GM23338 (cell line): ENCODE results near the gene TAGLN. TPM values are rescaled to one million over a fixed set of nuclear protein-coding genes. Genes with fewer than 3 reads are reported as not detected.

Source experiments
- ATAC-seq: fragments of 200-7000 bp; cut with Tn5 transposase; 3 replicates; pipeline ENCODE4 v1.9.1; 2020
- DNase-seq: peaks from one replicate; pipeline ENCODE4 v3.0.0-alpha.2; 2015; ENCODE audit warnings: low spot score
- H2AFZ ChIP-seq: fragments of 200-600 bp; sonication (generic); 2 replicates; pipeline ENCODE4 v1.8.0; 2016; ENCODE audit warnings: antibody characterized with exemption, mild to moderate bottlenecking, moderate library complexity
- H3F3A ChIP-seq: fragments of 200-600 bp; sonication (generic); replicated peaks from 2 replicates; pipeline ENCODE4 v1.8.0; 2017; ENCODE audit warnings: antibody characterized with exemption, mixed run types, low read depth
- H3K27ac ChIP-seq: fragments of 200-600 bp; sonication (generic); 2 replicates; pipeline ENCODE4 v1.6.1; 2016; ENCODE audit warnings: low read depth
- H3K27me3 ChIP-seq: fragments of 200-600 bp; sonication (generic); 2 replicates; pipeline ENCODE4 v1.8.0; 2016; ENCODE audit warnings: mild to moderate bottlenecking, mixed run types, moderate library complexity; ENCODE audit not compliant: insufficient read depth
- H3K36me3 ChIP-seq: fragments of 200-600 bp; sonication (generic); 2 replicates; pipeline ENCODE4 v1.8.0; 2016; ENCODE audit warnings: mild to moderate bottlenecking; ENCODE audit not compliant: insufficient read depth
- H3K4me1 ChIP-seq: fragments of 200-600 bp; sonication (generic); 2 replicates; pipeline ENCODE4 v1.8.0; 2016; ENCODE audit warnings: mild to moderate bottlenecking, moderate library complexity; ENCODE audit not compliant: insufficient read depth
- H3K4me2 ChIP-seq: fragments of 200-600 bp; sonication (generic); 2 replicates; pipeline ENCODE4 v1.7.1; 2017; ENCODE audit warnings: mixed run types
- H3K4me3 ChIP-seq: fragments of 200-600 bp; sonication (generic); 2 replicates; pipeline ENCODE4 v1.6.1; 2016; ENCODE audit warnings: mixed run types
- H3K79me2 ChIP-seq: fragments of 200-600 bp; sonication (generic); replicated peaks from 2 replicates; pipeline ENCODE4 v1.8.0; 2017; ENCODE audit warnings: mild to moderate bottlenecking; ENCODE audit not compliant: insufficient read depth
- H3K9me2 ChIP-seq: fragments of 200-600 bp; sonication (generic); 2 replicates; pipeline ENCODE4 v1.8.0; 2017; ENCODE audit not compliant: insufficient read depth
- H4K20me1 ChIP-seq: fragments of 200-600 bp; sonication (generic); replicated peaks from 2 replicates; pipeline ENCODE4 v1.8.0; 2017; ENCODE audit warnings: mild to moderate bottlenecking; ENCODE audit not compliant: insufficient read depth
- H3K27ac Mint-ChIP-seq: 2 replicates; pipeline ENCODE4 v1.8.0; 2020; ENCODE audit warnings: inconsistent platforms, mild to moderate bottlenecking, moderate library complexity, mixed read lengths
- H3K27me3 Mint-ChIP-seq: 3 replicates; pipeline ENCODE4 v1.8.0; 2022; ENCODE audit warnings: low read depth, mild to moderate bottlenecking, moderate library complexity, mixed read lengths, inconsistent platforms; ENCODE audit not compliant: insufficient read depth, poor library complexity
- H3K36me3 Mint-ChIP-seq: 3 replicates; pipeline ENCODE4 v1.8.0; 2021; ENCODE audit warnings: low read depth, mild to moderate bottlenecking, inconsistent platforms, moderate library complexity, mixed read lengths
- H3K4me1 Mint-ChIP-seq: 3 replicates; pipeline ENCODE4 v1.8.0; 2020; ENCODE audit warnings: mild to moderate bottlenecking, inconsistent platforms, mixed read lengths
- H3K4me3 Mint-ChIP-seq: 3 replicates; pipeline ENCODE4 v1.8.0; 2021; ENCODE audit warnings: moderate library complexity, mild to moderate bottlenecking, inconsistent platforms, mixed read lengths
- H3K9me3 Mint-ChIP-seq: 3 replicates; pipeline ENCODE4 v1.8.0; 2020; ENCODE audit warnings: moderate library complexity, mild to moderate bottlenecking, inconsistent platforms, mixed read lengths
- CREB1 ChIP-seq: fragments of 250-450 bp; sonication (Bioruptor Pico); IDR thresholded peaks from 2 replicates; pipeline ENCODE4 v1.5.0; 2020; ENCODE audit warnings: low read depth, mild to moderate bottlenecking, moderate library complexity
- ETS1 ChIP-seq: IDR thresholded peaks from 2 replicates; pipeline ENCODE4 v1.6.1; 2016; ENCODE audit warnings: antibody characterized with exemption
- EZH2 ChIP-seq: fragments of 200-600 bp; sonication (generic); IDR thresholded peaks from one replicate; pipeline ENCODE4 v1.8.0; 2017; ENCODE audit warnings: antibody characterized with exemption, mild to moderate bottlenecking, low read depth; ENCODE audit not compliant: unreplicated experiment
- NANOG ChIP-seq: IDR thresholded peaks from 2 replicates; pipeline ENCODE4 v1.6.1; 2016; ENCODE audit warnings: antibody characterized with exemption, borderline replicate concordance
- REST ChIP-seq: IDR thresholded peaks from one replicate; pipeline ENCODE4 v1.6.1; 2018; ENCODE audit warnings: antibody characterized with exemption; ENCODE audit not compliant: unreplicated experiment
- STAT1 ChIP-seq: IDR thresholded peaks from one replicate; pipeline ENCODE4 v1.6.1; 2016; ENCODE audit warnings: antibody characterized with exemption; ENCODE audit not compliant: unreplicated experiment
- ZNF331 ChIP-seq: fragments of 250-450 bp; sonication (Bioruptor Pico); IDR thresholded peaks from 2 replicates; pipeline ENCODE4 v1.5.0; 2020; ENCODE audit warnings: low read depth, mild to moderate bottlenecking, moderate library complexity
- ZNF462 ChIP-seq: fragments of 250-450 bp; sonication (Bioruptor Pico); IDR thresholded peaks from 2 replicates; pipeline ENCODE4 v1.5.0; 2020; ENCODE audit warnings: mild to moderate bottlenecking, moderate library complexity
- polyA plus RNA-seq: library from polyadenylated mRNA; unstranded; fragments of >200 nt; fragmentation: Nextera tagmentation; extraction: Ambion mirVana; gene quantifications from 2 replicates; pipeline ENCODE4 v1.2.1, GENCODE V29; 2016
- total RNA-seq: library from RNA; depleted of rRNA; stranded (reverse); fragments of >200 nt; shearing (Covaris generic); gene quantifications from 2 replicates; pipeline ENCODE4 v1.2.3, GENCODE V29; 2014
- TF ChIP-seq, protein P1 (sequence below), 2 experiments: fragments of 200-600 bp in 1 of 2; sonication (generic) in 1 of 2; conservative IDR thresholded peaks; 2 replicates each; pipeline versions ENCODE4 v1.5.1 to v1.6.1; 2016 to 2017; ENCODE audit warnings: antibody characterized with exemption in 2 of 2, low read depth in 2 of 2, mild to moderate bottlenecking in 2 of 2, moderate library complexity in 1 of 2

The TAGLN gene
- total and polyA plus RNA-seq, 2 experiments from 2014 or later = 86.8 to 130 TPM

DNA sequence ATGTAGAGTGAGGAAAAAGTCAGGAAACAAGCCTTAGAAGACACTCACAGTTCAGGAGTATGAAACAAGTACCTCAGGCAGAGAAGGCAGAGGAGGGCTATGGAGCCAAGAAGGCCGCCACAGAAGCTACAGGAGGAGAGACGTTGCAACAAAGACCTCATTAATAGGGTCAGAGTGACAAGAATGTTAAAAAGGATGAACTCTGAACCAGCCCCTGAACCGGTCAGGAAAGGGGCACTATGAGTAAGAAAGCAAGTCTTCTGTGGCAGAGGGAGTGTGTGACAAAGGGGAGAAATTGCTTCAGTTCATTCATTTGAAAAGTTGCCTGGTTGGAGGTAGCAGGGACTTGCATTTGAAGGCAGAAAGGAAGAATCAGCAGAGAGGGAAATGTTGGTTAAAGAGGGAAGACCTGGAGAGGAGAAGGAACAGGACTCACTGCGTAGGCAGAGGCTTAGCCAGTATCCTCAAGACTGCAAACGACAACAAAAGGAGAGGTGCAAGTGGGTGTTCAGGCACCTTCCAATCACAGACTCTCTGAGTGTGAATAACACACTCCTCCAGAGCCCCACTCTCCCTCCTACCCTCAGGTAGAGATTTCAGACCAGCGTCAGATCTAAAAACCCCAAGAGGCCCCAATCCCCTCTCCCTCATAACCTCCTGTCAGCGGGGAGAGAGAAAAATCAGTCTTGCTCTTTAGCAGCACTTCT, 15.4 kb downstream of the TAGLN start:
- peaks cover 4% of the 10 kb centered on the region for H4K20me1 ChIP-seq
- DNase-seq = no peak
- no peaks in the 10 kb centered on the region for H3K79me2 ChIP-seq
- no peak overlapping the region for H2AFZ ChIP-seq
- no peaks in the 10 kb centered on the region for H3K4me1 ChIP-seq
- H3K36me3 ChIP-seq = 0 out of 2 replicates have a peak, but pooled peaks cover 6% of the 10 kb centered on the region
- H3K4me3 ChIP-seq = no peak overlapping the region
- H3K27ac ChIP-seq = no peak overlapping the region
- TF ChIP-seq ZNF331 (CRISPR knock-in tag) = no peak
- TF ChIP-seq, protein P1, sequence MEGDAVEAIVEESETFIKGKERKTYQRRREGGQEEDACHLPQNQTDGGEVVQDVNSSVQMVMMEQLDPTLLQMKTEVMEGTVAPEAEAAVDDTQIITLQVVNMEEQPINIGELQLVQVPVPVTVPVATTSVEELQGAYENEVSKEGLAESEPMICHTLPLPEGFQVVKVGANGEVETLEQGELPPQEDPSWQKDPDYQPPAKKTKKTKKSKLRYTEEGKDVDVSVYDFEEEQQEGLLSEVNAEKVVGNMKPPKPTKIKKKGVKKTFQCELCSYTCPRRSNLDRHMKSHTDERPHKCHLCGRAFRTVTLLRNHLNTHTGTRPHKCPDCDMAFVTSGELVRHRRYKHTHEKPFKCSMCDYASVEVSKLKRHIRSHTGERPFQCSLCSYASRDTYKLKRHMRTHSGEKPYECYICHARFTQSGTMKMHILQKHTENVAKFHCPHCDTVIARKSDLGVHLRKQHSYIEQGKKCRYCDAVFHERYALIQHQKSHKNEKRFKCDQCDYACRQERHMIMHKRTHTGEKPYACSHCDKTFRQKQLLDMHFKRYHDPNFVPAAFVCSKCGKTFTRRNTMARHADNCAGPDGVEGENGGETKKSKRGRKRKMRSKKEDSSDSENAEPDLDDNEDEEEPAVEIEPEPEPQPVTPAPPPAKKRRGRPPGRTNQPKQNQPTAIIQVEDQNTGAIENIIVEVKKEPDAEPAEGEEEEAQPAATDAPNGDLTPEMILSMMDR (conservative IDR thresholded peaks at IDR 0.05; ENCODE audit: low read depth in 2 of 2) = no peak
- TF ChIP-seq ZNF462 = no peak
- no peak for TF ChIP-seq ETS1
- TF ChIP-seq EZH2 = no peak
- no peak for TF ChIP-seq REST
- TF ChIP-seq NANOG = no peak
- no peak for TF ChIP-seq CREB1
- no peak for TF ChIP-seq STAT1
- H3K27me3 ChIP-seq = no peaks in the 10 kb centered on the region
- ATAC-seq = no peak
- no peaks in the 10 kb centered on the region for H3F3A ChIP-seq
- Mint-ChIP-seq H3K27ac (peak overlapping the region; percentile 6; the same call in 1 of the 2 replicates), H3K4me1 (no peaks in the 10 kb centered on the region), H3K4me3 (no peak overlapping the region; the same call in 2 of the 3 replicates), H3K36me3 (peaks cover 32% of the 10 kb centered on the region), H3K9me3 (no peaks in the 10 kb centered on the region), H3K27me3 (peaks cover 8% of the 10 kb centered on the region)
- no peaks in the 10 kb centered on the region for H3K9me2 ChIP-seq
- H3K4me2 ChIP-seq = no peak overlapping the region
